ENCODE measurements around the gene S100A7A. TPM values are rescaled to one million over a fixed set of nuclear protein-coding genes. Genes with fewer than 3 reads are reported as not detected.

Gene S100A7A
- total and polyA plus RNA-seq, 8 donors = 0.20 TPM; not detected in 7

- TF ChIP-seq EP300 (IDR thresholded peaks at IDR 0.05) (no peak), CTCF (IDR thresholded peaks at IDR 0.05) (no peak), POLR2AphosphoS5 (IDR thresholded peaks at IDR 0.05) (no peak)
- intact Hi-C loops (cut with DNase I; ENCODE audit: low total_unique reads) = no loop called here
- WGBS, 5 donors = 67 to 74% (median 70%) methylated on average over 7 of the region's 7 CpGs
These were observed 21.1 kb upstream of the S100A7A start for GRCh38 chr1:153395136-153395685.

DNA sequence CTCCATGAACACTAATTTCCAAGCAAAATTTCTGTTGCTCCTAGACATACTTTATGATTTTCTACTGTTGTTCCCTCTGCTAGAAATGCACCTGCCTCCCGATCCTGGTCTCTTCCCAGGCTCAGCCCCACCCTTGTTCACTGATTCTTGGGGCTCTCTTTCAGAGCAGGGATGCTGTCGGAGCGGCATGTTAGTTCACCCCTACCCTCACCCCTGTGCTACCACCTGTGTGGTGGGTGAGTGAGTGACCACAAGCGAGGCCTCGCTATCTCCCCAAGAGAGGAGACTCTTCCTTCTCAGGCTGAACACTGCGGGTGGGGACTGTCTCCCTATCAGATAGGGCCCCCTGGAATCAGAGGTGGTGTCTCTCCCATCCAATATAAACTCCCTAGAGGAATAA lies 20.5 kb upstream of the S100A7A start:
- TF ChIP-seq POLR2AphosphoS5 (IDR thresholded peaks at IDR 0.05) (no peak), CTCF (IDR thresholded peaks at IDR 0.05) (no peak), POLR2A (IDR thresholded peaks at IDR 0.05) (no peak), EP300 (IDR thresholded peaks at IDR 0.05) (no peak)
- Histone ChIP-seq H3K27me3 (peaks cover 0 to 74% (median 19%) of the 10 kb centered on the region in 3 donors), H3K27ac (no peak overlapping the region), H3K9me3 (no peaks in the 10 kb centered on the region), H3K4me1 (no peaks in the 10 kb centered on the region), H3K36me3 (no peaks in the 10 kb centered on the region), H3K4me3 (no peak overlapping the region)
- no peak for DNase-seq
- 68 to 81% (median 79%) methylated on average over 6 of the region's 6 CpGs for WGBS, 5 donors
- intact Hi-C loops (cut with DNase I; ENCODE audit: low total_unique reads) = no loop called here

More at GRCh38 chr1:153395136-153395685, 21.1 kb upstream of the S100A7A start:
- no peaks in the 10 kb centered on the region for H3K36me3 ChIP-seq
- no peaks in the 10 kb centered on the region for H3K4me1 ChIP-seq
- H3K27ac ChIP-seq = no peak overlapping the region
- no peak overlapping the region for H3K4me3 ChIP-seq
- no peaks in the 10 kb centered on the region for H3K9me3 ChIP-seq
- no peak for DNase-seq
- H3K27me3 ChIP-seq = peaks cover 0 to 80% (median 20%) of the 10 kb centered on the region in 3 donors

DNA sequence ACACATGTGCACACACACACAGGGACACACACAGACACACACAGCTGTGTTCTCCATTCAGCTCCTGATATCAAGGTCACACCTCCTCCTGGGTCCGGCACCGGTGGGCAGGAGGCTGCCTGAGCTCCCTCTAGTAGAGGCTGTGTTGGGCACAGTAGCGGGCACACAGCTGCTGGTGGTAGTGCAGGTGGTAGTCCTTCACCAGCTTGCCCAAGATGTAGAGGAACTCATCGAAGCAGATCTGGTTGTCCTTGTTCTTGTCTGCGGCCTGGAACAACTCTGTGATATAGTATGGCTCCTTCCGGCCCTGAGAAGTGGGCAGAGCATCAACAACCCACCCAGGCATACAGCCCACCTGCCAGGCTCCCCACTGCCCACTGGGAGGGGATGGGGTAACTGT lies 19.9 kb upstream of the S100A7A start:
- no peak overlapping the region for H3K27ac ChIP-seq
- H3K27me3 ChIP-seq = peaks cover 0 to 67% (median 15%) of the 10 kb centered on the region in 3 donors
- no peak overlapping the region for H3K4me3 ChIP-seq
- TF ChIP-seq POLR2A (IDR thresholded peaks at IDR 0.05) (no peak), EP300 (IDR thresholded peaks at IDR 0.05) (no peak), CTCF (IDR thresholded peaks at IDR 0.05) (no peak), POLR2AphosphoS5 (IDR thresholded peaks at IDR 0.05) (no peak)
- intact Hi-C loops (cut with DNase I; ENCODE audit: low total_unique reads) = no loop called here
- no peak for DNase-seq
- no peaks in the 10 kb centered on the region for H3K4me1 ChIP-seq
- no peaks in the 10 kb centered on the region for H3K36me3 ChIP-seq
- H3K9me3 ChIP-seq = no peaks in the 10 kb centered on the region
- 70 to 82% (median 80%) methylated on average over 6 of the region's 6 CpGs for WGBS, 5 donors

GRCh38 chr1:153397051-153397923 lies 19.0 kb upstream of the S100A7A start:
- H3K4me3 ChIP-seq = no peak overlapping the region
- TF ChIP-seq POLR2AphosphoS5 (IDR thresholded peaks at IDR 0.05) (no peak), POLR2A (IDR thresholded peaks at IDR 0.05) (no peak)
- no peak for DNase-seq
- H3K36me3 ChIP-seq = no peaks in the 10 kb centered on the region
- no peaks in the 10 kb centered on the region for H3K4me1 ChIP-seq
- no peak overlapping the region for H3K27ac ChIP-seq
- intact Hi-C loops (cut with DNase I; ENCODE audit: low total_unique reads) = no loop called here
- peaks cover 0 to 65% (median 11%) of the 10 kb centered on the region in 3 donors for H3K27me3 ChIP-seq
- no peaks in the 10 kb centered on the region for H3K9me3 ChIP-seq
- WGBS, 5 donors = 75 to 83% (median 79%) methylated on average over 18 to 19 of the region's 19 CpGs
